Left lung (tissue), 10 donors: ENCODE measurements around the gene TUT1. TPM values are rescaled to one million over a fixed set of nuclear protein-coding genes. Genes with fewer than 3 reads are reported as not detected.

Source experiments
- ATAC-seq: fragments of 200-7000 bp; cut with Tn5 transposase; one replicate; pipeline ENCODE4 v1.9.1; 2020; ENCODE audit warnings: moderate library complexity
- DNase-seq, 4 donors: peaks; one replicate each; pipeline ENCODE4 v3.0.0-alpha.2; 2013 to 2020
- H3K27ac ChIP-seq, 2 donors: fragments of 200-600 bp; sonication (generic) in 1 of 2; one replicate each; pipeline versions ENCODE4 v1.5.0 to v1.8.0; 2020 to 2021
- H3K27me3 ChIP-seq, 2 donors: fragments of 200-600 bp; sonication (generic) in 1 of 2; one replicate each; pipeline versions ENCODE4 v1.5.0 to v1.8.0; 2020 to 2021
- H3K36me3 ChIP-seq, 2 donors: fragments of 200-600 bp; sonication (generic) in 1 of 2; one replicate each; pipeline versions ENCODE4 v1.5.0 to v1.8.0; 2020 to 2021
- H3K4me1 ChIP-seq, 2 donors: fragments of 200-600 bp; one replicate each; pipeline ENCODE4 v1.8.0; 2021
- H3K4me3 ChIP-seq, 2 donors: fragments of 200-600 bp; sonication (generic) in 1 of 2; one replicate each; pipeline versions ENCODE4 v1.5.0 to v1.8.0; 2020 to 2021; ENCODE audit warnings: mild to moderate bottlenecking in 1 of 2
- H3K9me3 ChIP-seq, 2 donors: fragments of 200-600 bp; sonication (generic) in 1 of 2; one replicate each; pipeline versions ENCODE4 v1.5.0 to v1.8.0; 2020 to 2021
- intact Hi-C, 2 donors: fragments of 100-400 bp; cut with DNase I; formaldehyde crosslinking; loops; one replicate each; pipeline versions ENCODE4 v1.11.2 to v1.14.2; 2022
- polyA plus RNA-seq, 6 donors: library from polyadenylated mRNA; unstranded; fragments of 120-200 nt; gene quantifications; one replicate each; pipeline ENCODE4 v1.2.1, GENCODE V29; 2013; ENCODE audit not compliant: insufficient read length in 6 of 6
- total RNA-seq, 2 donors: library from RNA; stranded (reverse); fragmentation: NEBNext Ultra II Directional; extraction: Animal tissue kit (Norgen Biotek cat#: 25700); gene quantifications; one replicate each; pipeline ENCODE4 v1.2.1, GENCODE V29; 2021
- TF ChIP-seq, protein P1 (sequence below), 2 donors: fragments of 200-600 bp; sonication (generic) in 1 of 2; IDR thresholded peaks; one replicate each; pipeline versions ENCODE4 v1.5.0 to v1.8.0; 2021; ENCODE audit warnings: antibody characterized with exemption in 2 of 2
- donor health status: DM: no; HTN: yes; CAD: no.
- donor health status: DM: no; HTN: no; CAD: no.

Gene TUT1
- total and polyA plus RNA-seq, 8 donors: 12.6 to 27.8 (median 22.3) TPM

DNA sequence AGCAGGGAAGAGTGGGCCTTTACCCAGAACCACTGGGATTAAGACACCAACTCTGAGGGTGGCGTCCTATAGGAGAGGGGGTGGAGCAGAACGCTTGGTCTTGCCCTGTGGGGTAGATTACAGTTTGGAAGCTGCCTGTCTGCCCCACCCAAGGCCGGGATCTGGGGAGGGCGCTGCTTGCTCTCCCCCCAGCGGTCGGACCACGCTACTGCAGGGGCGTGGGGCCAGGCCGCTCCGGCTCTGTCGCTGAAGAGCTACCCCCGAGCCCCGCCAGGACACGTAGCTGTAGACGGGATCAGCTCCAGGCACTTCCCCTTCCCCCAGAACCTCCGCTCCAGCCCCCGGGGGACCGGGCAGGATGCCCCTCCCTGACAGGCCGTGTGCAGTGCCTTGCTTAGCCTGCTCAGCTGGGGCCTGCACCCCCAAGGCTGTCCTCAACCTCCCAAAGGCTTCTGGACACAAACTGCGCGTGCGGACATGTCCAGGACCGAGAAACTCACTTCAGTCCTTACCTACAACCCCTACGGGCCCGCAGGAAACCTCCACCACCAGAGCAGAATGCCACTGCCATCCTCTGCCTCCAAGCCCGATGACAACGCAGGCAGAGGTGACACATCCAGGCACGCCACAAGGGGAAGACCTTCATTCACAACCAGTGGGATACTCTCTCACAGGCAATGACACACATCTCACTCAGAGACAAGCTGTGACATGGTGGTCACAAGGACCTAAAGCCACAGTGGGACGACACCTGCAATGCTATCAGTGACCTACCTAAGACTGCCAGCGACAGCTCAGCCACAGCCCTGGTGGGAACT is 48.4 kb downstream of the TUT1 start:
- Histone ChIP-seq H3K9me3 (no peaks in the 10 kb centered on the region), H3K27ac (peak overlapping the region; percentile 94 to 96), H3K4me1 (peaks cover 71 to 81% of the 10 kb centered on the region in 2 donors), H3K27me3 (peaks cover 0 to 43% of the 10 kb centered on the region in 2 donors), H3K36me3 (no peaks in the 10 kb centered on the region), H3K4me3 (peak overlapping the region; percentile 83 to 95)
- TF ChIP-seq, protein P1, sequence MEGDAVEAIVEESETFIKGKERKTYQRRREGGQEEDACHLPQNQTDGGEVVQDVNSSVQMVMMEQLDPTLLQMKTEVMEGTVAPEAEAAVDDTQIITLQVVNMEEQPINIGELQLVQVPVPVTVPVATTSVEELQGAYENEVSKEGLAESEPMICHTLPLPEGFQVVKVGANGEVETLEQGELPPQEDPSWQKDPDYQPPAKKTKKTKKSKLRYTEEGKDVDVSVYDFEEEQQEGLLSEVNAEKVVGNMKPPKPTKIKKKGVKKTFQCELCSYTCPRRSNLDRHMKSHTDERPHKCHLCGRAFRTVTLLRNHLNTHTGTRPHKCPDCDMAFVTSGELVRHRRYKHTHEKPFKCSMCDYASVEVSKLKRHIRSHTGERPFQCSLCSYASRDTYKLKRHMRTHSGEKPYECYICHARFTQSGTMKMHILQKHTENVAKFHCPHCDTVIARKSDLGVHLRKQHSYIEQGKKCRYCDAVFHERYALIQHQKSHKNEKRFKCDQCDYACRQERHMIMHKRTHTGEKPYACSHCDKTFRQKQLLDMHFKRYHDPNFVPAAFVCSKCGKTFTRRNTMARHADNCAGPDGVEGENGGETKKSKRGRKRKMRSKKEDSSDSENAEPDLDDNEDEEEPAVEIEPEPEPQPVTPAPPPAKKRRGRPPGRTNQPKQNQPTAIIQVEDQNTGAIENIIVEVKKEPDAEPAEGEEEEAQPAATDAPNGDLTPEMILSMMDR (IDR thresholded peaks at IDR 0.05): peak; percentile 97 to 99
- ATAC-seq (peak; percentile 54), DNase-seq (peak; percentile 77 to 95 (median 84))
- intact Hi-C loops: loop anchor here in 1 of 2 donors (5.0 kb wide), 1 partner anchor 121 kb away; no protein-coding TSS in a partner anchor

- H3K9me3 ChIP-seq: no peaks in the 10 kb centered on the region
- no peaks in the 10 kb centered on the region for H3K36me3 ChIP-seq
- peak overlapping the region; percentile 94 to 96 for H3K27ac ChIP-seq
- peaks cover 0 to 36% of the 10 kb centered on the region in 2 donors for H3K27me3 ChIP-seq
- TF ChIP-seq, protein P1 (IDR thresholded peaks at IDR 0.05): no peak
- ATAC-seq: no peak
- DNase-seq: no peak
- intact Hi-C loops: loop anchor here in 1 of 2 donors (5.0 kb wide), 1 partner anchor 120 kb away; no protein-coding TSS in a partner anchor
- H3K4me1 ChIP-seq: peaks cover 66 to 81% of the 10 kb centered on the region in 2 donors
- H3K4me3 ChIP-seq: peak overlapping the region; percentile 83 to 95
Observed at GRCh38 chr11:62542111-62542745, 49.1 kb downstream of the TUT1 start.

- intact Hi-C loops: loop anchor here in 1 of 2 donors (5.0 kb wide), 1 partner anchor 119 kb away; no protein-coding TSS in a partner anchor
Observed at GRCh38 chr11:62540804-62541701, 50.3 kb downstream of the TUT1 start.

GRCh38 chr11:62539238-62539925 is 51.9 kb downstream of the TUT1 start:
- intact Hi-C loops: no loop called here
- peak in 2 of 4 donors; percentile 54 to 87 for DNase-seq
- Histone ChIP-seq H3K27me3 (peaks cover 0 to 7% of the 10 kb centered on the region in 2 donors), H3K9me3 (no peaks in the 10 kb centered on the region), H3K27ac (peak overlapping the region; percentile 61 to 96), H3K4me3 (no peak overlapping the region), H3K36me3 (peaks cover 2 to 24% of the 10 kb centered on the region in 2 donors), H3K4me1 (peaks cover 65 to 76% of the 10 kb centered on the region in 2 donors)
- TF ChIP-seq, protein P1 (IDR thresholded peaks at IDR 0.05): no peak
- ATAC-seq: peak; percentile 35

More at GRCh38 chr11:62540804-62541701, 50.3 kb downstream of the TUT1 start:
- H3K4me1 ChIP-seq: peaks cover 66 to 80% of the 10 kb centered on the region in 2 donors
- peak overlapping the region; percentile 61 to 96 for H3K27ac ChIP-seq
- peak overlapping the region in 1 of 2 donors; percentile 95 for H3K4me3 ChIP-seq
- peaks cover 0 to 24% of the 10 kb centered on the region in 2 donors for H3K27me3 ChIP-seq
- DNase-seq (peak in 1 of 4 donors; percentile 46), ATAC-seq (no peak)
- H3K36me3 ChIP-seq: peaks cover 0 to 7% of the 10 kb centered on the region in 2 donors
- TF ChIP-seq, protein P1 (IDR thresholded peaks at IDR 0.05): no peak
- no peaks in the 10 kb centered on the region for H3K9me3 ChIP-seq
